Osteocyte (in vitro differentiated cells): ENCODE data around the gene LY6G5B. TPM values are rescaled to one million over a fixed set of nuclear protein-coding genes. Genes with fewer than 3 reads are reported as not detected.

Source experiments
- DNase-seq: peaks from one replicate; pipeline ENCODE4 v3.0.0; 2021; ENCODE audit warnings: mixed read lengths; ENCODE audit not compliant: unreplicated experiment; ENCODE audit errors: extremely low spot score
- H3K27ac Mint-ChIP-seq: one replicate; pipeline ENCODE4 v1.8.0; 2021; ENCODE audit warnings: mild to moderate bottlenecking, mixed read lengths; ENCODE audit not compliant: unreplicated experiment
- H3K27me3 Mint-ChIP-seq: one replicate; pipeline ENCODE4 v1.8.0; 2021; ENCODE audit warnings: mixed read lengths; ENCODE audit not compliant: unreplicated experiment
- H3K36me3 Mint-ChIP-seq: one replicate; pipeline ENCODE4 v1.8.0; 2021; ENCODE audit warnings: mixed read lengths; ENCODE audit not compliant: unreplicated experiment
- H3K4me1 Mint-ChIP-seq: one replicate; pipeline ENCODE4 v1.8.0; 2021; ENCODE audit warnings: mixed read lengths; ENCODE audit not compliant: unreplicated experiment
- H3K4me3 Mint-ChIP-seq: one replicate; pipeline ENCODE4 v1.8.0; 2021; ENCODE audit warnings: mild to moderate bottlenecking, moderate library complexity, mixed read lengths; ENCODE audit not compliant: unreplicated experiment
- H3K9me3 Mint-ChIP-seq: one replicate; pipeline ENCODE4 v1.8.0; 2021; ENCODE audit warnings: mixed read lengths; ENCODE audit not compliant: unreplicated experiment
- total RNA-seq: library from RNA; stranded (reverse); gene quantifications from 2 replicates; pipeline ENCODE4 v1.2.1, GENCODE V29; 2021
- TF ChIP-seq, protein P1 (sequence below): fragments of 200-600 bp; sonication (generic); IDR thresholded peaks from 2 replicates; pipeline ENCODE4 v1.5.0; 2021; ENCODE audit warnings: antibody characterized with exemption, mild to moderate bottlenecking, moderate library complexity

LY6G5B gene
- total RNA-seq, 1 donor from 2014 or later = 17.6 TPM

DNA sequence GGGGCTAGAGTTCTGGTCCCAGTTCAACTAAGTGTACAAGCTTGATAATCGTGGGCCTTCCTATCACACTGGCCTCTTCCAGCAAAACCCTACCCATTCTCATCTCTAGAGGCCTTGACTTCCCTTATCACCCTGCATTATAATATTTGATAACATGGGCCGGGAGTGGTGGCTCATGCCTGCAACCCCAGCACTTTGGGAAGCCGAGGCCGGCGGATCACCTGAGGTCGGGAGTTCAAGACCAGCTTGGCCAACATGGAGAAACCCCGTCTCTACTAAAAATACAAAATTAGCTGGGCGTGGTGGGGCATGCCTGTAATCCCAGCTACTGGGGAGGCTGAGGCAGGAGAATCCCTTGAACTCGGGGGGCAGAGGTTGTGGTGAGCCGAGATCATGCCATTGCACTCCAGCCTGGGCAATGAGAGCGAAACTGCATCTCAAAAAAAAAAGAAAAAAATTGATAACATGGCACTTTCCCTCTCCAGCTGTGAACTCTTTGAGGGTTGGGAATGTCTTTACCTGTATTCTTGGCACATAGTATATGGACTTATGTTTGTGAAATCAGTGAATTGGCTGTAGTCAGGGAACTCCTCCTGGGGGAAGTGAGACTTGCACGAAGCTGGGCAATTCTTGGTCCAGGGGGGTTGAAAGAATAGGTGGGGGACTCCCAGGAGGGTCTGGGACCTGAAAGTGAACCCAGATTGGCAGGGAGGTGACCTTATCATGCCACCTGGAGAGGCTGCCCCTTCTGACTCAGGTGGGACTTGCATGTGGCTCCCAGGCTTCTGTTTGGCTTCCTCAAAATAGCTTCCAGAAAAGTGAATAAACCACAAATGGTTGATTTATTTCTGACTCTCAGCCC lies 8.3 kb upstream of the LY6G5B start:
- Mint-ChIP-seq H3K27ac (peak overlapping the region; percentile 92), H3K4me3 (peak overlapping the region; percentile 82), H3K4me1 (peaks cover 61% of the 10 kb centered on the region), H3K27me3 (no peaks in the 10 kb centered on the region), H3K9me3 (no peaks in the 10 kb centered on the region), H3K36me3 (peaks cover 12% of the 10 kb centered on the region)
- no peak for DNase-seq
- TF ChIP-seq, protein P1, sequence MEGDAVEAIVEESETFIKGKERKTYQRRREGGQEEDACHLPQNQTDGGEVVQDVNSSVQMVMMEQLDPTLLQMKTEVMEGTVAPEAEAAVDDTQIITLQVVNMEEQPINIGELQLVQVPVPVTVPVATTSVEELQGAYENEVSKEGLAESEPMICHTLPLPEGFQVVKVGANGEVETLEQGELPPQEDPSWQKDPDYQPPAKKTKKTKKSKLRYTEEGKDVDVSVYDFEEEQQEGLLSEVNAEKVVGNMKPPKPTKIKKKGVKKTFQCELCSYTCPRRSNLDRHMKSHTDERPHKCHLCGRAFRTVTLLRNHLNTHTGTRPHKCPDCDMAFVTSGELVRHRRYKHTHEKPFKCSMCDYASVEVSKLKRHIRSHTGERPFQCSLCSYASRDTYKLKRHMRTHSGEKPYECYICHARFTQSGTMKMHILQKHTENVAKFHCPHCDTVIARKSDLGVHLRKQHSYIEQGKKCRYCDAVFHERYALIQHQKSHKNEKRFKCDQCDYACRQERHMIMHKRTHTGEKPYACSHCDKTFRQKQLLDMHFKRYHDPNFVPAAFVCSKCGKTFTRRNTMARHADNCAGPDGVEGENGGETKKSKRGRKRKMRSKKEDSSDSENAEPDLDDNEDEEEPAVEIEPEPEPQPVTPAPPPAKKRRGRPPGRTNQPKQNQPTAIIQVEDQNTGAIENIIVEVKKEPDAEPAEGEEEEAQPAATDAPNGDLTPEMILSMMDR = no peak

DNA sequence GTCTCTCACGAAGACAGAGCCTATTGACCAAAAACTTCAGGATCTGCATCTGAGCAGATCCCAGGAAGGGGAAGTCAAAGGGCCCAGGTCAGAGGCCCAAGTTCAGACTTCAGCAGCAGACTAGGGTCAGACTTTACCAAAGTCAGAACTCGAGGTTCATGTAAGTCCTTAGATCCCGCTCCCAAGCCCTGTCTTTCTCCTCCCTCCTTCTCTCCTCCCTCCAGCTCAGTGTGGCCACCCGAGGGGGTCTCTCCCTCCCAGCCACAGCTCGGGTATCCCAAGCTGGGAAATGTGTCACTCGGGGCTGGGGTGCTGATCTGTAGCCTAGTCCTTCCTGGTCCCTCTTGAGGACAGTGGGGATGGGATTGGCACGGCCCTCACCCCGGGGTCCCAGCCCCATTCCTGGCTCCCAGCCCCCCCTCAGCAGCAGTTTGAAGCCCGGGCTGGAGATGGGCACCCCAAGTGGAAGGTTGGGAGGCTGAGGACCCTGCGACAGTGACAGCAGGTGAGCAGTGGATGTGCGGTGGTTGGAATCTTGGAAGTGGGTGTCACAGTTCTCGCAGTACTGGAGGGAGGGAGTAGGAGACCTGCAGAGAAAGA lies 7.6 kb upstream of the LY6G5B start:
- Mint-ChIP-seq H3K9me3 (no peaks in the 10 kb centered on the region), H3K4me3 (peak overlapping the region; percentile 44), H3K4me1 (peaks cover 66% of the 10 kb centered on the region), H3K27ac (peak overlapping the region; percentile 41), H3K36me3 (peaks cover 12% of the 10 kb centered on the region), H3K27me3 (no peaks in the 10 kb centered on the region)
- no peak for DNase-seq
- TF ChIP-seq, protein P1 = no peak

- no peak for DNase-seq
- H3K27ac Mint-ChIP-seq = peak overlapping the region; percentile 96
- H3K4me3 Mint-ChIP-seq = peak overlapping the region; percentile 95
- H3K27me3 Mint-ChIP-seq = no peaks in the 10 kb centered on the region
- peaks cover 64% of the 10 kb centered on the region for H3K4me1 Mint-ChIP-seq
- no peaks in the 10 kb centered on the region for H3K9me3 Mint-ChIP-seq
- TF ChIP-seq, protein P1 = no peak
- H3K36me3 Mint-ChIP-seq = peaks cover 18% of the 10 kb centered on the region
These were observed 6.4 kb upstream of the LY6G5B start for GRCh38 chr6:31663126-31663960.

DNA sequence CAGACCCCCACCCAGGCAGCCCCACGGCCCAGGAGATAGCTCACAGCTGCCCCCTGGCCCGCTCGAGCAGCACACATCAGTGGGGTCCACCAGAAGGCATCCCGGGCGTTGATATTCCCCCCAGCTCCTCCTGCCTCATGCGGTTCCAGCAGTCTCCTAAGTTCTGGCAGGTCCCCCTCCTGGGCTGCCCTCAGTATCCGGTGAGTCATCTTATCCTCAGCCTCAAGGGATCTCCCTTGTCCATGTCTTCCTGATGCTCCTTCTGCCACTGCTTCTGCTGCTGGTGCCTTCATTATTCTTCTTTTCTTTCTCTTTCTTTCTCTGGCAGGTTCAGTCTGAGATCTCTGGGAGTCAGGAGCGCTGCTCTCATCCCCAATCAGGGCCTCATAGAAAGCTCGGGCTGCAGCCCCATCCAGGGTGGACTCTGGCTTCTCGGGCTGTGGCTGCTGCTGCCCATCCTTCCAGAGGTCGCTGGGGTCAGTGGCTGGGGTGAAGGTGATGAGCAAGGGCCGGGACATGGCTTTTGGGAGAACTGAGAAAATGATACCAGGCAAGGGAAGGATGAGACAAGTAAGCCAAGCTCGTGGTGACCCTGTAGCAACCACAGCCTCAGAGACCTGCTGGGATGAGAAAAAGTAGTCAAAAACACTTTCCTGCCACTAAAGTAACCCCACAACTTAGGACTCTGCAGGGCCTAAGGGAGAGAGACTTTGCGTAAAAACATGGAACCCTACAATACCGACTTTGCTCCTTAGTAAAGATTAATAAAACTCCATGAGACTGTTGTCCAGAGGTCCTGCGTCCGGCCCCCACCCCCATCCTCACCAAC lies 5.6 kb upstream of the LY6G5B start:
- Mint-ChIP-seq H3K9me3 (no peaks in the 10 kb centered on the region), H3K4me3 (peak overlapping the region; percentile 95), H3K27me3 (no peaks in the 10 kb centered on the region), H3K27ac (peak overlapping the region; percentile 96), H3K36me3 (peaks cover 23% of the 10 kb centered on the region), H3K4me1 (peaks cover 56% of the 10 kb centered on the region)
- DNase-seq = no peak
- TF ChIP-seq, protein P1 = no peak
